ENCODE results near the gene UTP4.

DNA sequence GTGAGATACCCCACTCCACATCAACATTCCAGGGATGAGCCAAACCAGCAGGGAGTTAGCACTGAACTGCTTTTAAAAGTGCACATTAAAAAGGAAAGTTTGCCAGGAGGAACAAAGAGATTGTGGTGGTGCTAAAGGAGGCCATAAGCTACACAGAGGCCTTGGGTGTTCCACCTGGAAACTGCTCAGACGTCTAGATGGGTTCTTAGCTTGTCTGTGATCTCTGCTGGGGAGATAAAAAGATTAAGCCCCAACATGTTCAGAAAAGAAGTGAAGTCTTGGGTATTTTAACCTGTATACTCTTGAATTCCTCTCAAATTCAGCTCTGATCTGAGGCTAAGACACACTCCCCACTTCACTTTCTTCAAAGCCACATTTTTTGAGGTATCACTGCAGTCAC is 16.6 kb upstream of the UTP4 start:
- no peak for TF ChIP-seq EZH2 (IDR thresholded peaks at IDR 0.05; ENCODE audit: borderline replicate concordance, low read length)
- TF ChIP-seq, protein P1, sequence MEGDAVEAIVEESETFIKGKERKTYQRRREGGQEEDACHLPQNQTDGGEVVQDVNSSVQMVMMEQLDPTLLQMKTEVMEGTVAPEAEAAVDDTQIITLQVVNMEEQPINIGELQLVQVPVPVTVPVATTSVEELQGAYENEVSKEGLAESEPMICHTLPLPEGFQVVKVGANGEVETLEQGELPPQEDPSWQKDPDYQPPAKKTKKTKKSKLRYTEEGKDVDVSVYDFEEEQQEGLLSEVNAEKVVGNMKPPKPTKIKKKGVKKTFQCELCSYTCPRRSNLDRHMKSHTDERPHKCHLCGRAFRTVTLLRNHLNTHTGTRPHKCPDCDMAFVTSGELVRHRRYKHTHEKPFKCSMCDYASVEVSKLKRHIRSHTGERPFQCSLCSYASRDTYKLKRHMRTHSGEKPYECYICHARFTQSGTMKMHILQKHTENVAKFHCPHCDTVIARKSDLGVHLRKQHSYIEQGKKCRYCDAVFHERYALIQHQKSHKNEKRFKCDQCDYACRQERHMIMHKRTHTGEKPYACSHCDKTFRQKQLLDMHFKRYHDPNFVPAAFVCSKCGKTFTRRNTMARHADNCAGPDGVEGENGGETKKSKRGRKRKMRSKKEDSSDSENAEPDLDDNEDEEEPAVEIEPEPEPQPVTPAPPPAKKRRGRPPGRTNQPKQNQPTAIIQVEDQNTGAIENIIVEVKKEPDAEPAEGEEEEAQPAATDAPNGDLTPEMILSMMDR (conservative IDR thresholded peaks at IDR 0.05 in 1 of 2, IDR thresholded peaks at IDR 0.05 in 1 of 2; ENCODE audit: extremely low read depth in 1 of 2, insufficient read depth in 1 of 2, low read depth in 1 of 2, low read length in 2 of 2), result no peak

Measured in mammary epithelial cell (primary cell).